Activated T-helper 1 cell treated with anti-CD3 and anti-CD28 coated beads, Interleukin-2, amount 50 U/mL, for 16 hours (primary cell): ENCODE results near the gene MCEE.
"Not testable (repeated sequence)": the region's sequence is repeated elsewhere in the genome, so short reads cannot be mapped to it uniquely, and the experiment has no call there.

Experiments
- DNase-seq, 2 donors: peaks; one replicate each; pipeline ENCODE4 v3.0.0-alpha.2; 2020; ENCODE audit warnings: low read depth in 1 of 2, low spot score in 1 of 2

MCEE gene

GRCh38 chr2:71130152-71130904 is at the start of gene MCEE, which contains the start of gene MPHOSPH10:
Gene MCEE, minus strand, starts transcription at chr2:71130229. Its CDS starts 10 bp downstream, at chr2:71130219.
Gene MPHOSPH10, plus strand, starts transcription at chr2:71130634. Its CDS starts 32 bp downstream, at chr2:71130666.
- peak; percentile 79 to 80 for DNase-seq

- DNase-seq = not testable (repeated sequence)
Measured at GRCh38 chr2:71178836-71179235, 48.8 kb upstream of the MCEE start.

GRCh38 chr2:71174207-71174606 is 44.2 kb upstream of the MCEE start:
- no peak for DNase-seq

- no peak for DNase-seq
Measured at GRCh38 chr2:71173096-71173495, 43.1 kb upstream of the MCEE start.

- DNase-seq = no peak
Measured at GRCh38 chr2:71166812-71167211, 36.8 kb upstream of the MCEE start.

- peak; percentile 18 to 25 for DNase-seq
Measured at GRCh38 chr2:71157124-71157793, 27.2 kb upstream of the MCEE start.

- no peak for DNase-seq
Measured at GRCh38 chr2:71156573-71156972, 26.5 kb upstream of the MCEE start.

- no peak for DNase-seq
Measured at GRCh38 chr2:71155846-71156245, 25.8 kb upstream of the MCEE start.

GRCh38 chr2:71154798-71155197 is 24.8 kb upstream of the MCEE start:
- no peak for DNase-seq

- DNase-seq = no peak
Measured at GRCh38 chr2:71154279-71154678, 24.2 kb upstream of the MCEE start.

- no peak for DNase-seq
Measured at GRCh38 chr2:71153585-71154224, 23.7 kb upstream of the MCEE start.

GRCh38 chr2:71151620-71152019 is 21.6 kb upstream of the MCEE start:
- DNase-seq = no peak

- no peak for DNase-seq
Measured at GRCh38 chr2:71150082-71150816, 20.2 kb upstream of the MCEE start.

GRCh38 chr2:71148506-71149063 is 18.6 kb upstream of the MCEE start:
- no peak for DNase-seq

GRCh38 chr2:71143782-71144181 is 13.8 kb upstream of the MCEE start:
- DNase-seq = no peak

GRCh38 chr2:71136174-71136573 is 6.1 kb upstream of the MCEE start:
- no peak for DNase-seq

GRCh38 chr2:71133603-71134002 is 3.6 kb upstream of the MCEE start:
- no peak for DNase-seq

GRCh38 chr2:71131387-71132166 is 1.5 kb upstream of the MCEE start:
- DNase-seq = not testable (repeated sequence)

- DNase-seq = no peak
Measured at GRCh38 chr2:71130905-71131244, 846 bp upstream of the MCEE start.

- DNase-seq = no peak
Measured at GRCh38 chr2:71129902-71130151, 202 bp downstream of the MCEE start.
